Esophagus (tissue), 2 donors: ENCODE results near the gene CAPN8. TPM values are rescaled to one million over a fixed set of nuclear protein-coding genes. Genes with fewer than 3 reads are reported as not detected.

Experiments used
- H3K27ac ChIP-seq, 2 donors: one replicate each; pipeline ENCODE4 v1.5.1; 2013; ENCODE audit warnings: low read depth in 2 of 2, mild to moderate bottlenecking in 2 of 2, inconsistent platforms in 1 of 2, low read length in 1 of 2, moderate library complexity in 1 of 2
- H3K27me3 ChIP-seq, 2 donors: one replicate each; pipeline ENCODE4 v1.6.1; 2013; ENCODE audit warnings: low read length in 2 of 2, control low read depth in 1 of 2, mild to moderate bottlenecking in 1 of 2; ENCODE audit not compliant: insufficient read depth in 2 of 2, control insufficient read depth in 1 of 2
- H3K36me3 ChIP-seq, 2 donors: one replicate each; pipeline ENCODE4 v1.6.1; 2013; ENCODE audit warnings: low read length in 1 of 2; ENCODE audit not compliant: control insufficient read depth in 2 of 2, insufficient read depth in 2 of 2
- H3K4me1 ChIP-seq, 2 donors: one replicate each; pipeline ENCODE4 v1.6.1; 2013; ENCODE audit warnings: low read length in 1 of 2; ENCODE audit not compliant: control insufficient read depth in 2 of 2, insufficient read depth in 2 of 2
- H3K4me3 ChIP-seq, 2 donors: one replicate each; pipeline ENCODE4 v1.5.1; 2013; ENCODE audit warnings: low read length in 2 of 2, mild to moderate bottlenecking in 2 of 2, low read depth in 1 of 2, moderate library complexity in 1 of 2
- H3K9me3 ChIP-seq, 2 donors: one replicate each; pipeline ENCODE4 v1.6.1; 2013; ENCODE audit warnings: mild to moderate bottlenecking in 2 of 2, low read depth in 1 of 2, low read length in 1 of 2, moderate library complexity in 1 of 2; ENCODE audit not compliant: control insufficient read depth in 2 of 2, insufficient read depth in 1 of 2
- WGBS, 2 donors: extraction: QIAGEN DNeasy Blood & Tissue Kit; methylation state at CpG; one replicate each; pipeline ENCODE4 v1.1.7; 2013; 5-methylcytosine and 5-hydroxymethylcytosine counted together
- polyA plus RNA-seq, 2 donors: library from polyadenylated mRNA; stranded (reverse); fragments of 200-250 nt; gene quantifications; one replicate each; pipeline ENCODE4 v1.2.3, GENCODE V29; 2013
- donor health status: healthy with polysubstance abuse.
- donor health status: Bipolar disorder and iron deficiency.

Gene CAPN8
- polyA plus RNA-seq, 2 donors: 0.56 to 1.5 TPM

DNA sequence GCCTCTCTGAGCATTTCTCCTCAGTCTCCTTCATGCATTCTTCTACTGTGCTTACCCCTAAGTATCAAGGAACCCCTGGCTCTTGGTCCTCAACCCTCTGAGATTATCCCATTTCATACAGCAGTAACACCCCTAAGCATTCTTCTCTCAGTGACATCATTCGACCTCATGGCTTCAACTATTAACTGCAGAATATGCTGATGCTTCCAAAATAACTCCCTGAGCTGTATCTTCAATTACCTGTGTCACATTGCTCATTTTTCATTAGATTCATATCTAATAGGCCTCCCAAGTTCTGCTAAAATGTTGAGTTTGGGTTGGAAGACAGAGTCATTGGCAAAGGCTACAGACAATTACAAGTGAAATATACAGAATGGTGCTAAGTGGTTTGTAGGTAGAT lies 7.5 kb downstream of the CAPN8 start:
- Histone ChIP-seq H3K9me3 (no peaks in the 10 kb centered on the region), H3K36me3 (no peaks in the 10 kb centered on the region), H3K27ac (no peak overlapping the region), H3K4me3 (no peak overlapping the region), H3K27me3 (no peaks in the 10 kb centered on the region), H3K4me1 (no peaks in the 10 kb centered on the region)
- 81 to 82% methylated on average over 1 of the region's 1 CpG for WGBS, 2 donors

DNA sequence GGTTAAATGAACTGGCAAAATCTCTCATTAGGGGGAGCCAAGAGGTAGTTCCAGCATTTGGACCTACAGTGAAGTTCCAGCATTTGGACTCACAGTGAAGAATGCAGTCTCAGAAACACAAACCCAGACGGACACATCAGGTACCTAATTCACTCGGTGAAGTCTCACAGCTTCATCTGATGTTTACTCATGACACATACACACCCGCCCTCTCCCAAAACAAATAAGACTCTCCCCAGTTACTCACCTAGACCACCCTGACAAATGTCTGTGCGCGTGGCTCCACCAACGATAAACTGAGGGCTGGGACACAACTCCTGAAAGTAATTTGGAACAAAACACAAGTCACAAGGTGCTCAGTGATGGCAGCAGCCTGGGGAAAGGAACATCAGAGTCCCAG lies 11.4 kb downstream of the CAPN8 start:
- H3K9me3 ChIP-seq: no peaks in the 10 kb centered on the region
- 50 to 72% methylated on average over 6 of the region's 6 CpGs for WGBS, 2 donors
- no peaks in the 10 kb centered on the region for H3K27me3 ChIP-seq
- no peak overlapping the region for H3K4me3 ChIP-seq
- no peak overlapping the region for H3K27ac ChIP-seq
- no peaks in the 10 kb centered on the region for H3K36me3 ChIP-seq
- H3K4me1 ChIP-seq: peaks cover 0 to 4% of the 10 kb centered on the region in 2 donors

DNA sequence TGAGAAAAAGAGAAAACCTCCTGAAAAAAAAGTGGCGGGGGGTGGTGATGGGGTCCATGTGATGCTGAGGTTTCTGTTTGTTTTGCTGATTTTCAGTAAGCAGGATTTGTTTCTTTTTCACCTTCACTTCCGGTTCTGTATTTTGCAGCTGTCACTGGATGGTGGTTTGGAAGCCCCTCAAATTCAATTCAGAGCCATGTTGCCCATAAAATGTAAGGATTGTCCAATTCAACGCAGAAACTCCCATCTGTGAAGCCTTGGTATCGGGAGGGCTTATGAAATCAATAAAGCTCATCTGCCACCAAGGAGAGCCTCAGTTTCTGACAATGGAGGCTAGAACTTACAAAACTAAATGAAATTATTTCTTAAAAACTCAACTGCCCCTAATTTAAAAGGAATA lies 12.1 kb downstream of the CAPN8 start:
- WGBS, 2 donors: 94 to 96% methylated on average over 4 of the region's 4 CpGs
- no peaks in the 10 kb centered on the region for H3K27me3 ChIP-seq
- H3K36me3 ChIP-seq: no peaks in the 10 kb centered on the region
- peaks cover 0 to 4% of the 10 kb centered on the region in 2 donors for H3K4me1 ChIP-seq
- no peak overlapping the region for H3K4me3 ChIP-seq
- H3K27ac ChIP-seq: no peak overlapping the region
- no peaks in the 10 kb centered on the region for H3K9me3 ChIP-seq

DNA sequence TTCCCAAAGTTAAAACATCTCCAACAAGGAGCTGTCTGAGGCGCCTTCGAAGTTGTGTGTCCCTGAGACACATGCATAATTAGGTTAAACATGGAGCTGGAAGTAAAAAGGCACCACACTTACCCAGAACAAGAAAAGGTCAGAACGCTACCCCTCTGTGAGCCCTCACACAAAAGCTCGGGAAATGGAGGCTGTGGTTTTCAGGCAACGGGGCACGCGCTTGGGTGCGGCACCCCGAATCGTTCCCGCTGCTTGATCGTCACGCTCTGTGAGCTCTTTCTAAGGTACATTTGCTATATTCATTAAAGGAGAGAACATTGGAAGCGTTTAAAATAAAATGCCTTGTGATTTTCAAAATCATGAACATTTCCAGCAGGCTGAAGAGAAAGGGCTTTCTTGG lies 12.5 kb downstream of the CAPN8 start:
- Histone ChIP-seq H3K27ac (no peak overlapping the region), H3K4me1 (peaks cover 0 to 4% of the 10 kb centered on the region in 2 donors)
- 80 to 90% methylated on average over 14 of the region's 14 CpGs for WGBS, 2 donors

DNA sequence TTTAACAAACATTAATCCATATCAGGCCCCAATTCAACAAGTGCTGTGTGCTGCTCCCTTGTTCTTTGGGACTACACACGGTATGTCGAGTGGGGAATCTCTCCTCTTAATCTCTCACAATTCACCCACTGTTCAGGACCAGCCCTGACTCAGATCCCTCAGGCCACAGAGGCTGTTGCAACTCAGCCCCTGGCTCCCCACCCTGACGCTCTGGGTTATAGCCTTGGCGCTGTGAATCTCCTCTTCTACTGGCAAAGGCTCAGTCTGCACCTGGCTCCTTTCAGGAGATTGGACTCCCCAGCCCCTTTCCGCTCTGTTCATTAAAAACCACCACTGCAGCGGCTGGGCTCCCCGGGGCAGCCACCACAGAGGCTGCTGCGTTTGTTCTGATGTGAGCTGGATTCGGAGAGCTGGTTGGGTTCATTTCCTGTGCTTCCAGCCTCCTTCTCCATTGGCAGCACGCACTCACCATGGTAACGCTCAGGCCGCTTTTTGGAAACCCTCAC lies 13.0 kb downstream of the CAPN8 start:
- Histone ChIP-seq H3K27ac (no peak overlapping the region), H3K9me3 (no peaks in the 10 kb centered on the region), H3K27me3 (no peaks in the 10 kb centered on the region), H3K4me3 (no peak overlapping the region), H3K36me3 (no peaks in the 10 kb centered on the region), H3K4me1 (peaks cover 0 to 4% of the 10 kb centered on the region in 2 donors)
- 50 to 62% methylated on average over 12 of the region's 12 CpGs for WGBS, 2 donors

More for the DNA sequence above, 12.5 kb downstream of the CAPN8 start:
- Histone ChIP-seq H3K4me3 (no peak overlapping the region), H3K36me3 (no peaks in the 10 kb centered on the region), H3K9me3 (no peaks in the 10 kb centered on the region), H3K27me3 (no peaks in the 10 kb centered on the region)

DNA sequence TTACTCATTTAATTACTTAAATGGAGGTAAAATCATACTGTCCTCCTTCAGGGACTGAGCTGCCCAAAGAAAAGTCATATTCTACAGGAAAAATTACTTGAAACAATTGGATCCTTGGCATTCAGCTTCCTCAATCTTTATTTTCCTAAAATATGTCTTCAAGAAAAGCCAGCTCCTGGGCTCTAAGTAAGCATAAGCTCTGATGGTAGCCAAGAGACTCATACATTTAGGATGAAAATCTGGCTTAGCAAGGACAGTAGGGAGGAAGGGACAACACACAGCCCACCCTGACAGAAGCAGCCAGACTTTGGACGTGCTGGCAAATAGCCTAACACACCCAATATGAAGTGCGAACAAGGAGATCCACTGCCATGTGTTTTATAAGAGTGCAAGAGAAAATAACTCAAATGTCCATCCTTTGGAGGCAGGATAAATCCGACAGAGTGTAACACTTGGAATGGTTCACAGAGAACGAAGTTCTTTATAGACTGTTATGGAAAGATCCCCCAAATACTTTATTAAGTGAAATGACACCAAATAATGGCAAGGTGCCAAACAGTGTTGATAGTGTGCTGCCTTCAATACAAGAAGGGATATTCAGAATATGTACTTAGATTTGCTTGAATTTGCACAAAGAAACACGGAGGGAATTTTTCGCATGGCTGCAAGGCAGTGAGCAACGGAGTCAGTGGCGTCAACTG lies 14.1 kb downstream of the CAPN8 start:
- 70% methylated on average over 8 of the region's 8 CpGs for WGBS, 2 donors
- H3K36me3 ChIP-seq: no peaks in the 10 kb centered on the region
- H3K9me3 ChIP-seq: no peaks in the 10 kb centered on the region
- no peak overlapping the region for H3K27ac ChIP-seq
- no peak overlapping the region for H3K4me3 ChIP-seq
- H3K27me3 ChIP-seq: no peaks in the 10 kb centered on the region
- H3K4me1 ChIP-seq: peaks cover 0 to 4% of the 10 kb centered on the region in 2 donors

DNA sequence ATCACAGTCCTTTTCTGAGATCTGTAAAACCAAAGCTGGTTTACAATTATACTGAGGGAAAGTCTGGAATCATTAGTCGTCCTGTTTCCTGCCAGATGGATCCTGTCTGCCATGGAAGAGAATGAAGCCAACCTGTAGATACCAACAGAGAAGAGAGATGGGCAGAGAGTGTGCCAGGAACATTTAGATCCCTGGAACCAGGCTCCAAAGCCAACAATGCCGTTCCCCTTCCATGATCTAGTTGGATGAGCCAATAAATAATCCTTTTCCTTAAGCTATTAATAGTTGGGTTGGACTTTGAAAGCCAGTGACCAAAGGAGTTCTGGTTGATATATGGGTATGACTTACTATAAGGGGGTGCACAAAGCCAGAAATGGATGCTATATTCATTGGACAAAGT lies 15.0 kb downstream of the CAPN8 start:
- H3K36me3 ChIP-seq: no peaks in the 10 kb centered on the region
- WGBS, 2 donors: 33 to 54% methylated on average over 2 of the region's 2 CpGs
- no peaks in the 10 kb centered on the region for H3K27me3 ChIP-seq
- H3K27ac ChIP-seq: no peak overlapping the region
- peaks cover 0 to 4% of the 10 kb centered on the region in 2 donors for H3K4me1 ChIP-seq
- H3K4me3 ChIP-seq: no peak overlapping the region
- H3K9me3 ChIP-seq: no peaks in the 10 kb centered on the region

DNA sequence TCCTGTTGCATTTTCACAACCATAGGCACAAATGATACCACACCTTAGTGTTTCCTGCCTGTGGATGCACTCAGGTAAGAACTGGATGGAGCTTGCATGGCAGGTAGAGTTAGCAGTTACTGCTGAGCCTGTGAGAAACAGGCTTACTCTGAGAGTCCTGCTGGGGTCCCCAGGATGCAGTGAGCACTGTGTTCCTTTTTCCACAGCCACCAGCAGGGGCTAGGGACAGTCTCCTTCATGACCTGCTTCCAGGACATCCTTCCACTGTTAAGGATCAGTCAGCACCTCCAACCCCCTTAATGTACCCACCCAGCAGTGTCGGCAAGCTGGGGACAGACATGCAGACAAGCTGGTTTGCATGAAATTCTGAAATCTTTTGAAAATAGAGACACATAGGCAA lies 16.3 kb downstream of the CAPN8 start:
- H3K4me1 ChIP-seq: peaks cover 0 to 4% of the 10 kb centered on the region in 2 donors
- WGBS, 2 donors: 0 to 1% methylated on average over 1 of the region's 1 CpG

DNA sequence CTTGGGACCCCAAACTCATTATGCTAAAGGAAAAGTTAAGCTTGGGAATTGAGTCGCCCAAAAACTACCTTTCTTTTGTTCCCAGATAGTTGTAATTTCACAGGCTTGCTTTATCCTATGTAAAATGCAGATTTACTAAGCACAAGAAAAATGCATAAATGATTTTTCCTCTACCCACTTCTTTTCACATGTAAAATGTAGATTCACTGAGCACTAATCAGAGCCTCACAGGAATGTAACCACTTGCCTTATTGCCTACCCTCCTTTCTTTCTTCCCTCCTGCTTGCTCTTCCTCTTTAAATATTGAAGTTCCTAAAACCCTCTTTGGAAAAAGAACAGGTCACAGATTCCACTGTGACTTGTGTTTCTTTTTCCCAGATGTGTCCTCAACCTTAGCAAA lies 18.3 kb downstream of the CAPN8 start:
- no peaks in the 10 kb centered on the region for H3K27me3 ChIP-seq
- H3K36me3 ChIP-seq: no peaks in the 10 kb centered on the region
- no peaks in the 10 kb centered on the region for H3K9me3 ChIP-seq
- H3K4me3 ChIP-seq: no peak overlapping the region
- no peaks in the 10 kb centered on the region for H3K4me1 ChIP-seq
- H3K27ac ChIP-seq: no peak overlapping the region
- 87 to 96% methylated on average over 1 of the region's 1 CpG for WGBS, 2 donors

More for the DNA sequence above, 16.3 kb downstream of the CAPN8 start:
- H3K4me3 ChIP-seq: no peak overlapping the region
- H3K36me3 ChIP-seq: no peaks in the 10 kb centered on the region
- no peaks in the 10 kb centered on the region for H3K27me3 ChIP-seq
- H3K9me3 ChIP-seq: no peaks in the 10 kb centered on the region
- no peak overlapping the region for H3K27ac ChIP-seq

DNA sequence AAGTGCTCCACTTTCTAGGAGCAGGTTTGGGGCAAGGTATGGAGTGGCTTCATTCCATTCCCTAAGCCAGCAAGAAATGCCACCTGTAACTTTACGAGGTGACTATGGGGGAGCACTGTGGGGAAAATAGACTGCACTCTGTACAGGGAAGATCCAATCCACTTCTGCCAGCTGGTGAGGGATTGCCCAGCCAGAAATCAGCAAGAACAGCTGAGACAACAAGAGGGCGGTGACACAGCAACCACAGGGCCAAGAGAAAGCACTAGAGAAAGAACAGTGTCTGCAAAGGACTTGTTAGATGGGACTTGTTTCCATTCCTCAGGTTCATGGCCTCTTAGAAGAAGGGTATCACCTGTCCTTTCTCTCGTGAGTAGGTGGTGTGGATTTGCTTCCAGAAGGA lies 19.6 kb downstream of the CAPN8 start:
- no peaks in the 10 kb centered on the region for H3K4me1 ChIP-seq
- no peaks in the 10 kb centered on the region for H3K36me3 ChIP-seq
- H3K4me3 ChIP-seq: no peak overlapping the region
- no peaks in the 10 kb centered on the region for H3K27me3 ChIP-seq
- WGBS, 2 donors: 72 to 76% methylated on average over 3 of the region's 3 CpGs
- H3K27ac ChIP-seq: no peak overlapping the region
- H3K9me3 ChIP-seq: no peaks in the 10 kb centered on the region
